Measurements from ENCODE around the gene NOL4.
"Not testable (repeated sequence)": the region's sequence is repeated elsewhere in the genome, so short reads cannot be mapped to it uniquely, and the experiment has no call there.

NOL4 gene, protein sequence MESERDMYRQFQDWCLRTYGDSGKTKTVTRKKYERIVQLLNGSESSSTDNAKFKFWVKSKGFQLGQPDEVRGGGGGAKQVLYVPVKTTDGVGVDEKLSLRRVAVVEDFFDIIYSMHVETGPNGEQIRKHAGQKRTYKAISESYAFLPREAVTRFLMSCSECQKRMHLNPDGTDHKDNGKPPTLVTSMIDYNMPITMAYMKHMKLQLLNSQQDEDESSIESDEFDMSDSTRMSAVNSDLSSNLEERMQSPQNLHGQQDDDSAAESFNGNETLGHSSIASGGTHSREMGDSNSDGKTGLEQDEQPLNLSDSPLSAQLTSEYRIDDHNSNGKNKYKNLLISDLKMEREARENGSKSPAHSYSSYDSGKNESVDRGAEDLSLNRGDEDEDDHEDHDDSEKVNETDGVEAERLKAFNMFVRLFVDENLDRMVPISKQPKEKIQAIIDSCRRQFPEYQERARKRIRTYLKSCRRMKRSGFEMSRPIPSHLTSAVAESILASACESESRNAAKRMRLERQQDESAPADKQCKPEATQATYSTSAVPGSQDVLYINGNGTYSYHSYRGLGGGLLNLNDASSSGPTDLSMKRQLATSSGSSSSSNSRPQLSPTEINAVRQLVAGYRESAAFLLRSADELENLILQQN

DNA sequence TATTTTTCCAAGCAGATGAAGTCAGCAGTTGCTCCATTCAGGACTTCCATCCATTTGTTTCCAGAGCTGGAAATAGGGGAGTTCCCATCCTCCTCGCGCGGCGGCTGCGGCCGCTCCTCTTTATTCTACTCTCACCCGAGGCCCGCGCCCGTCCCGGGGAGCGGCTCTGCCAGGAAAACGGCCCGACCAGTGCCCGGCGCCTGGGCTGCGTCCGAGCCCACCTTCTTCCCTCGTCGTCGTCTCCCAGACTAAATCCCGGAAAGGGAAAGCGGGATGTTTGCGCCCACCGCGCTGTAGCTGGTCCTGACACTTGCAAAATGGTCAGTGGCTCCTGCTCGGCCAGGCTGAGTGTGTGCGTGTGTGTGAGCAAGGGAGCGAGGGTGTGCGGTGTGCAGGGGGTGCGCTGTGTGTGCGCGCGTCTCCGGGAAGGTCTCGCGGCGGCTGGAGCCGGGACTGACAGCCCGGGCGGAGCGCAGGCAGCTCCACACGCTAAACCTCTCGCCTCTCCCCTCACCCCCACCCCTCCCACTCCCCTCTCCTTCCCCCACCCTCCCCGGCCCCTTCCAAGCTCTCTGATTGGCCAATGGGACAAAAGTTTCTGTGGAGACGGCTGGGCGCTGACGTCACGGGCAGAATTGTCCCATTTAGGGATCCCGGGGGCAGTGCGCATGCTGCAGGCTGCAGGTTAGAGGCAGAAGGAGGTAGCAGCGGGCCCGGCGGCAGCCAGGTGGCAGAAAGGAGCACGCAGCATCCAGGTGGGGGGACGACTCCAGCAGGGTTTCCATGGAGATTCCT lies at the start of gene NOL4:
Gene NOL4, minus strand, starts transcription at position 491 of the 795 bp plus-strand sequence. CDS start 1,660 bp downstream, outside the sequence.
- DNase-seq, result peak; percentile 96

DNA sequence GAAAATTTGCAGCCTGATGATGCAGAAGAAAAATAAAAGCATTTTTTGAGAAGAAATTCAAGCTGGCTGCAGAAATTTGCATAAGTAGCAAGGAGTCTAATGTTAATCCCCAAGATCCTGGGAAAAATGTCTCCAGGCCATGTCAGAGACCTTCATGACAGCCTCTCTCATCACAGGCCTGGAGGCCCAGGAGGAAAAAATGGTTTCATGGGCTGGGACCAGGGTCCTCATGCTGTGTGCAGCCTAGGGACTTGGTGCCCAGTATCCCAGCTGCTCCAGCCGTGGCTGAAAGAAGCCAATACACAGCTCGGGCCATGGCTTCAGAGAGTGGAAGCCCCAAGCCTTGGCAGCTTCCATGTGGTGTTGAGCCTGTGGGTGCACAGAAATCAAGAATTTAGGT lies 41.3 kb upstream of the NOL4 start:
- DNase-seq, result peak; percentile 3

DNA sequence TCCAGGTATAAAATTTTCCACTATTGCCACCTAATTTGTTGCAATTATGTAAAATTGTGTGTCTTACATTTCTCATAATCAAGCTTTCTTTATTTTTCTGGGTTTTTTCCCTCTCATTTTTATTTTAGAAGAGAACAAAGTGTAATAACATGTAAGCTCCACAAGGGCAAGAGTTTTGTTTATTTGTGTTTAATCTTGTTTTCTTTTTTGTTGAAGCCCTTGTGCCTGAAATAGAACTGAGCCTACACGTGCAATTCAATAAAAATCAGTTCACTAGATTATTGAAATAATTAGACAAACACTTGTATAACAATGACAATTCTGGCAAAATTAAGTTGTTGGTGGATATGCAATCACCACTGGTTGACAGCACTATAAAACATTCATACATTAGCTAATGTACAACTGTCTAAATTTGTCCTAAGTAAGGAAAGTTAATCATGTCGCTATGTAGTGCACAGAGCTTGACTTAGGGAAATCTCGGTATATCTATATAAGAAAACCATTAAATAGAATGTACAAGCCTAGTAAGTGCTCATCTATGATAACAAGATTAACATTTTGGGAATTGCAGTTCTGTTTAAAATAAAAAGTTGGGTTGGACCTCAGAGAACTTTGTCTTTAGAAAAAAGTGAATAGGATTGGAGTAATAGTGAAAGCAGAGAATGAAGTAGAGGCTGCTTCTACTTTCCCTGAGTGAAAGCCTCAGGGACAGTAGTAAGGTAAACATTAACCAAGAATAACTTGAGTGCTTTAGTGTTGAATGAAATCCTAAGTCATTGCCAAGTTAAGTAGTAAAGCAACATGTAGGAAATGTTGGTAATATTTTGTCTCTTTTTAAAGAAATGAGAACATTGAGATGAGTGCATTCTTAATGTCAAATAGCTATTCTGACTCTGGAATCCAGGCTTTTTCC lies 37.4 kb upstream of the NOL4 start:
- peak; percentile 57 for DNase-seq

DNA sequence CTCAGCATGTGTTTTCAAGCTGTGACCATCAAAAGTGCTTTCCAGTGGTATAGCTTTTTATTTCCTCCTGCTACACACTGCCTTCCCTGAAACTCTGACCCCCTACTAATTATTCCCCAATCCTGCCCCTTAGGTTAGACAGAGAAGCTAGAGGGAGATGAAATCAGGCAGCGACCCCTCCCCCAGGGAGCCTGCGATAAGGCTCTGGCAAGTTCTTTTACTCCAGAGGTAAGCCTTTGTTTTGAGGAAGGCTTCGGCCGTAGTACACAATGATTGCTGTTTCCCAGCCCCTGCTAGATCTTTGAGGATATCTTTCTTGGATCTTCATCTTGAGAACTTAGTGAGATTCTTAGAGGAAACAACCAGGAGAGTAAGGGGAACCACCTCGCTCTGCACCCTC lies 33.5 kb upstream of the NOL4 start:
- DNase-seq, result no peak

DNA sequence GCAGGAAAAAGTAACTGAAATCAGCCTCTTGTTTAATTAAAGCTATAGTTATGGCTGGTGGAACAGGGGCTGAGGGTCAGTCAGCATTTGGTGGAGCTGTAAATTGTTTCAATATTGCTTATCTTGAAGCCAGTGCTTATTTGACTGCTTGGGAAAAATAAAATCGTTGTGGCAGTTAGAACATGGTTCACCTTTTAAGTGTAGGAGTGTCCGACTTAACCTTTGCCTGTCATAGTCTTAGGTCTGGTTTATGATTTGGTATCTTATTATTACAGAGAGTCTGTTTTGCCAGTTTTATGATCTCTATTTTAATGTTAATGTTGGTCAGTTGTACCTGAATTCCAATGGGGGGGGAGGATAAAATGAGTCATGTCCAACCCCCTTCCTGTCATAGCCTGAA lies 27.2 kb upstream of the NOL4 start:
- DNase-seq, result no peak

DNA sequence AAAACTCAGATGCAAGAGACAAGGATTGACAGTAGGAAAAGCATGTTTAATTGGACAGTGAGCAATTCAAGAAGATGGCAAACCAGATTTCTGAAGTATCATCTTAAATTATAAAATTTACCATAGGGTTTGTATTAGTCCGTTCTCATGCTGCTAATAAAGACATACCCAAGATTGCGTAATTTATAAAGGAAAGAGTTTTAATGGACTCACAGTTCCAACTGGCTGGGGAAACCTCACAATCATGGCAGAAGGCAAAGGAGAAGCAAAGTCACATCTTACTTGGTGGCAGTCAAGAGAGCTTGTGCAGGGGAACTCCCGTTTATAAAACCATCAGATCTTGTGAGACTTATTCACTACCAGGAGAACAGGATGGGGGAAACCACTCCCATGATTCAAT lies 24.0 kb upstream of the NOL4 start:
- DNase-seq, result no peak

DNA sequence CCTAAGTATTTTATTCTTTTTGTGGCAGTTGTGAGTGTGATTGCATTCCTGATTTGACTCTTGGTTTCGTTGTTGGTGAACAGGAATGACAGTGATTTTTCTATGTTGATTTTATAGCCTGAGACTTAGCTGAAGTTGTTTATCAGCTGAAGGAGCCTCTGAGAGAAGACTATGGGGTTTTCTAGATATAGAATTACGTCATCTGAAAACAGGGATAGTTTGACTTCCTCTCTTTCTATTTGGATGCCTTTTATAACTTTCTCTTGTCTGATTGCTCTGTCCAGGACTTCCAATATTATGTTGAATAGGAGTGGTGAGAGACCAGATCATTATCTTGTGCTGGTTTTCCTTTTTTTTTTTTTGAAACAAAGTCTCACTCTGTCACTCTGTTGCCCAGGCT lies 18.0 kb upstream of the NOL4 start:
- no peak for DNase-seq

DNA sequence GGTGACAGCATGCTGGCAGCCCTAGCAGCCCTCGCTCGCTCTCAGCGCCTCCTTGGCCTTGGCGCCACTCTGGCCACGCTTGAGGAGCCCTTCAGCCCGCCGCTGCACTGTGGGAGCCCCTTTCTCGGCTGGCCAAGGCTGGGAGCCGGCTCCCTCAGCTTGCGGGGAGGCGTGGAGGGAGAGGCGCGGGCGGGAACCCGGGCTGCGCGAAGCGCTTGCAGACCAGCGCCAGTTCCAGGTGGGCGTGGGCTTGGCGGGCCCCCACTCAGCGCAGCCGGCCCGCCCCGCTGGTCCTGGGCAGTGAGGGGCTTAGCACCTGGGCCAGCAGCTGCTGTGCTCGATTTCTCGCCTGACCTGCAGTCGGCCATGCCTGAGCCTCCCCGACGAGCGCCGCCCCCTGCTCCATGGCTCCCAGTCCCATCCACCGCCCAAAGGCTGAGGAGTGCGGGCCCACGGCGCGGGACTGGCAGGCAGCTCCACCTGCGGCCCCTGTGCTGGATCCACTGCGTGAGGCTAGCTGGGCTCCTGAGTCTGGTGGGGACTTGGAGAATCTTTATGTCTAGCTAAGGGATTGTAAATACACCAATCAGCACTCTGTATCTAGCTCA lies 9.2 kb upstream of the NOL4 start:
- DNase-seq, result not testable (repeated sequence)

DNA sequence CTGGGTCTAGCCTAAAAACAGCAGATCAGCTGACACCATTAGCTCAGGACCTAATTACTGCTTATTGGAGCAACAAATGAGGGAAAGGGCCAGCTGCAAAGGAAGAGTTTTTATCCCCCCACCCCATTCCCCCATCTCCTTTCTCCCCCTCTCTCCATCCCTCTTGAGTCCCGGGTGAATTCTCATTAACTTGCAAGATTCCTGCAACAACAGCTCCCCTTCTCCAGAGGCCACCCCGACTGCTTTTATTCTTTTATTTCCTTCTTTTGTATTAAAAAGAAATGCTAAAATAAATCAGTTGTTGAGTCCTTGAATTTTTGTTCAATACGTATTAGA lies 473 bp upstream of the NOL4 start:
- no peak for DNase-seq

DNA sequence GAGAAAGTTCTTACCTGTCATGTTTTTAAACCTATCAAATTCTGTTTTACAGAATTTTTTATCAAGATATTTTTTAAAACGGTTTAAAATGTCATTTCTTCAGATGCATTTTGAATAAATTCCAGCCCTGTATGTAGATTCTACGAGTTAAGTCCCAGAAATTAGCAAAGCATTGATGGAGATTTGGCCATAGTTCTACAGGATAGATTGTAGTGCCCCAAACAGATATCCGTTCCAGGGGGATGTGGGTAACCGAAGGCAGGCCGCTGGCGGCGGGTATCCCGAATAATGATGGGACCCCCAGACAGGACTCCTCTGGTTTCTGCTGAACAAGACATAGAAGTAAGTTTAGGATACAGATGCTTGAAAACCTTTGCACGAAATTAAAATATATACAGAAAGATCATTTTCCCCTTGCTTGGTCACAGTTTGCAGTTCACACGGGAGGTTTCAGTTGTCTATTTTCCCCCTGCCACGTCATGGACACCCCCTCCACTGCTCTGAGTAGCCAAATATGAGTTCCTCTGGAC lies 755 bp downstream of the NOL4 start:
- peak; percentile 51 for DNase-seq

DNA sequence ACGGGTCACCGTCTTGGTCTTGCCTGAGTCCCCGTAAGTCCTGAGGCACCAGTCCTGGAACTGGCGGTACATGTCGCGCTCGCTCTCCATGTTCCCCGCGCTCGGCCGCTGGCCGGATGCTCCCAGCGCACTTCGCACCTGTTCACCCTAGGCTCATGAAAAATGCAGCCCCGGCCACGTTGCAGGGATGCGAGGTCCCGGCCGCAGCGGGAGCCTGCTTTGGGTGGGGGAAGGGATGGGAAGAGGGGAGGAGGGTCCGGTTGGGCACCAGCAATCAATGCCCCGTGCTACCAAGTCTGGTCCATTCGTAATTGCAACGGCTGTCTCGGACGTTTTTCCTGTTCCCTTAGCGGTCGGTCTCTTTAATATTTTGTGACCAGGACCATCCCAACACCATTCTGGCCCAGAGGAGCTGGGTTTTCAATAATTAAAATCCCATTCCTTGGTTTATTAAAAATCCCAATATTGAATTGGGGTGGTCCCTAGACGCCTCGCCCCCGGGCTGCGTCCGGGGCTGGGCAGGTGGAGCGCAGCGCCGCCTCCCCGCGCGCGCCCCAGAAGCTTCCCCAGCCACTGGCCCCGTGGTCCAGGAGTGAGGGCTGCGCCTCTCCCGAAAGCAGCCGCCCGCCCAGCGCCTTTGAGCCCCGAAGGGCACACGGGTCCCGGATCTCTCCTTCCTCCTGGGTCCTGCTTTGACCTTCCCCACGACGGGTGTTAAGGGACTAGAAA lies 1.4 kb downstream of the NOL4 start:
- DNase-seq, result peak; percentile 86

DNA sequence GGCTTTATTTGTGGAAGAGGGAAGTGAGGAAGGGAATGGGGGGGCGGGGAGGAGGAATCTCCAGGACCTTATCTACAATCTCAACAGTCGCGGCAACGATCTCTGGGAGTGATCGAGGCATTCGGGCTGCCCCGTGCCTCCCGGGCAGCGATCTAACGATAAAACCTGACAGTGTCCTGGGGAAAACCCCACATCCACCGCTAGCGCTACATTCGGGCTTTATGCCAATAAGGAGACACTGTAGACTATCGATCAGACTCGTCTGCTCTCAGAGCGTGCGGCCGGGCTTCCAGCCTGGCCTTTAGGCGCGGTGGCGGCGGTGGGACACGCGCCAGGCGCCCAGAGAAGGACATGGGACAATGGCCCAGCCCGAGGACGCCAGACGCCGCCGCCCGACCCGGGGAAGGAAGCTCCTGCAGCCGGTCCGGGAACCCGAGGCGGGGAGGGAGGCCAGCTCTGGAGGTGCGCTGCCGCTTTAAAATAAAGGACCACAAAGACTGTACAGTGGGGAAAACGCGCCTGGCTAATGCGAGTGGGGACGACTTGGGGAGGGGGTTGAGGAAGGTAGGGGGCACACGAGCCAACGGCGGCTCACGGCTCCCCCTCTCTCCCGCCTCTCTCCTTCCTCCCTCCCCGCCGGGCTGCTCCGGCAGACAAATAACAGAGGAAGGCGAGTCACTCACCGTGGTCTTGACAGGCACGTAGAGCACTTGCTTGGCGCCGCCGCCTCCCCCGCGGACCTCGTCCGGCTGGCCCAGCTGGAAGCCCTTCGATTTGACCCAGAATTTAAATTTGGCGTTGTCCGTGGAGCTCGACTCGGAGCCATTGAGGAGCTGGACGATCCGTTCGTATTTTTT lies 2.2 kb downstream of the NOL4 start:
- DNase-seq, result peak; percentile 84

DNA sequence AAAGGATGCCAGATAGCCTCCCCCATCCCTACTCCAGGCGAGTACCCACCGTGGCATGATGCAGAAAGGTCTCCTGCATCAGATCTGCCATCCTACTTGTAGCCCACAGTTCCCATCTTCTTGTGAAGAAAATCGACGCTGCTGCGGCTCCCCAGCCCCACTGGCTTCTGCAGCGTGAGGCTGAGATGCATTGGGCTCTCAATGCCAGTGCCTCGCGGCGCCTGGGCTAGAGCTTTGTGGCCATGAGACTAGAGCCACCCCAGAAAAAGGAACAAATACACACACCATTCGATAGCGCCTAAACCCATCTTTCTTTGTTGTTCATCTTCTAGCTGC lies 2.8 kb downstream of the NOL4 start:
- DNase-seq, result peak; percentile 75

DNA sequence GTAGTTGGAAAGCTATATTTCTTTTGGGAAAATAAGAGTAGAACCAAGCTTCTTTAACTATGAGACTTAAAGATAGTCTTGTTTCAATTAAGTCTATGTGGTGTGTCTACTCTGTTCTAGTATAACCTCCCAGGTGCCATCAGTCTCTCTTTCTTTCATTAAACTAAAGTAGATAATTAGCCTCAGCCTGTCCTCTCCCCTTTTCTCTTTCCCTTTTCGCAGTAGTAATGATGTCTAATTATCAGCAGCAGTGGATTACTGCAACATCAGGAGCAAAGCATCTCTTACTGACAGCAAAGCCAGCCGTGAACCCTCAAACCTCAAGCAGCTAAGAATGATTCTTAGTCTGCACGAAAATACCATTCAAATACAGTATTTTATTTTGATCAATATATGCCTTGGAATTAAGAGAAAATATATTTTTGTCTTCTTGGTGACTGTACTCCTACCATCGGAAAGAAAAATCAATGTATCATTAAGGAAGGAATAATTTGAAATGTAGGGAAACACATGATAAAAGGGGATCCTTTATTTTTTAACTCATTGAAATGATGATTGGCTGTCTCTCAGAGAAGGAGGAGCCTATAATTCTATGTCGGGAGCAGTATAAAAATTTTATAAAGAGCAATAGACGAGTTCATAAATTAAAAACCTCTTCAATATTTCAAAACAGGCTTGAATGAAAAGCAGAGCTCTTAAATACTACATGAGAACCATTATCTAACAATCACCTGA lies 4.5 kb downstream of the NOL4 start:
- no peak for DNase-seq

DNA sequence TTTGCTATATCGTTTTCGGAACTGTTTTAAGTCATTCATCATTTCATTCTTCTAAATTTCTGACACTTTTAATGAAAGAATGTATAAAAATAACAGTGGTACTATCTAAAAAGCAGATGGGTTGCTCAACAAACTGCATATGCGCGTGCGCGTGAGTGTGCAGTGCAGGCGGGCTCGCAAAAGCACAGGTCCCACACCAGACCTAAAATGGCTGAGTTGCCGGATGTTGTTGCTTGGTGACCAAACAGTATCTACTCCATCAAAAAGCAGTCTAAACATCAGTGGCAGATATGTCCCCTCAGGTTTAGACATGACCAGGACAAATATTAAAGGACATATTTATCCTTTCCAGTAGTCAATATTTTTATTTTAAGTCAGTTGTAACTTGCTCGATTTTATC lies 5.1 kb downstream of the NOL4 start:
- no peak for DNase-seq

DNA sequence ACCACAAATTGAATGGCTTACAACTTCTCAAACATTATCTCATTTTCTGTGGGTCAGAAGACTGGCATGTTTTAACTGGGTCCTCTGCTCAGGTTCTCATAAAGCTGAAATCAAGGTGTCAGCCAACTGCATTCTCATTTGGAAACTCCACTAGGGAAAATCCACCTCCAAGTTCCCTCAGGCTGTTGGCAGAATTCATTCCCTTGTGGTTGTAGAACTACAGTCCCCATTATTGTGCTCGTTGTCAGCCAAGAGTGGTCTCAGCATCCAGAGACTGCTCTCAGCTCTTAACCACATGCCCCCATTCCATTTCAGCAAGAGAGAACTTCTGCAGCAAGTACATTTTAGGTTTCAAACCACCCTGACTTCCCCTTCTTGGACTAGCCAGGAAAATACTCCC lies 12.2 kb downstream of the NOL4 start:
- DNase-seq, result no peak

DNA sequence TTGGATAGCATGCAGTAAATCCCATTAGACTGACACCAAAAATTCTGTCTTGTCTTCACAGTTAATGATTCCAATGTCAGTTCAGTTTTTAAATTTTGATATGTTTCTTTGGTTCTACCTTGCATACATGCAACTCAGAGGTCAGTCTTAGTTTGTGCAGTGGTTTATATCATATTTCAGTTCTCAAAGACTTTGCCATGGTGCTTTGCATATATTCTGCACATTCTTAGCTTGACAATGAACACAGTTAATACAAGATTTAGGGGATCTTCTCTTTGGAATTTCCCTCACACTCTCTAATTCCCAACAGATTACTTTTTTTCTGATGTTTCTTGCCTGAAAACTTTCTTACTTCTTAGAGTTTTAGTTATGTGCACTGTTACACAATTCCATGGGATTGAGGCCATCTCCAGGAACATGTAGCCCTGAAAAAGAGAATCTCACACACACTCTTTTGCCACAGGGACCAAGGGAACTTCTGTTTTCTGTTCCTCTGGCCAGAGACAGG lies 17.3 kb downstream of the NOL4 start:
- DNase-seq, result no peak

DNA sequence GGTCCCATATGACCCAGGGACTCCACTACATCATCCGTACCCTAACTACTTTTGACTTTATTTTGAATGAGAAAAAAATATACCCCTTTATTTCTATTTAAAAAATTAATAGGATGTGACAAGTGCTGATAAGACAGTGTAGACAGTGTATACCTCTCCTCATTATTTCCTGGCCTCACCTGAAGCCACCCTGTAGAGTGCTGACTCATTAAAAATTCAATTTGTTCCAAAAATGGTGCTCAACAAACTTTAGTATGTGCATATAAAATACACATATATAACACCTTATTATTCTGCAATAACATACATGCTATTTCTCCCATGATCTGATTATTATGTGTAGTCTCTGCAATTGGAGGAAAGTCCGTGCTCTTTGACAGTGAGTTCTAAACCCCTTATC lies 20.8 kb downstream of the NOL4 start:
- DNase-seq, result no peak

DNA sequence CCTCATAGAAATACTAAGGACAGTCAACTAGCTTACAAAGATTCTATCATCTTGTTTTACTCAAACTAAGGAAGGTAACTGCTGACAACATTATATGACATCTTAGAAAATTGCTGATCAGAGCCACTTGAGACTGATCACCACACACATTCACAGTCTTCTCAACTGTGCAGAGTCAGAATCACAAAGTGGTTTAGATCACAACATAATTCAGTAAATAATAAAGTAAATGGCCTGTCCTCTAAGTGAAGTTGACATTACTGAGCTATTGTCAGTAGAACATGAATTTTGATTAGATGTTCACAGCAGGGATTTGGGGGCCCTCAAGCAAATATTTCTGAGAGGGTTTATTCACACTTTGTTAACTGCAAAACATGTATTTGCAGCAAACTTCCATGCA lies 28.5 kb downstream of the NOL4 start:
- DNase-seq, result no peak

DNA sequence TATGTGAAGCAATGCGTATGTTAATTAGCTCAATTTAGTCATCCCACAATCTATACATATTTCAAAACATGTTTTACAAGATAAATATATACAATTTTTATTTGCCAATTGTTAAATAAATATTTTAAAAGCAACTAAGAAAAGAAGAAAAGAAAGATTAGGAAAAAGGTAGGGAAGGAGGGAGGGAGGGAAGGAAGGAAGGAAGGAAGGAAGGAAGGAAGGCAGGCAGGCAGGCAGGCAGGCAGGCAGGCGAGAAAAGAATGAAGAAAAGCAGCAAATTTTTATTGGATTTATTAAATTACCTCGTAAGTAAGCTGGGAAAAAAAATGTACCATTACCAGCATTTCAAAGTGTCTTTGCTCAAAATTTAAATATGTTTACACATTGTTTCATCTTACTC lies 30.5 kb downstream of the NOL4 start:
- DNase-seq, result no peak
